GM03348 (cell line): Measurements from ENCODE around the gene SACS.
A peak's percentile ranks its signal among the peaks of the same experiment; 100 is the strongest.
"Not testable (repeated sequence)": the region's sequence is repeated elsewhere in the genome, so short reads cannot be mapped to it uniquely, and the experiment has no call there.

Source experiments
- DNase-seq: peaks from one replicate; pipeline ENCODE4 v3.0.0; 2012; ENCODE audit warnings: low spot score

SACS gene

DNA sequence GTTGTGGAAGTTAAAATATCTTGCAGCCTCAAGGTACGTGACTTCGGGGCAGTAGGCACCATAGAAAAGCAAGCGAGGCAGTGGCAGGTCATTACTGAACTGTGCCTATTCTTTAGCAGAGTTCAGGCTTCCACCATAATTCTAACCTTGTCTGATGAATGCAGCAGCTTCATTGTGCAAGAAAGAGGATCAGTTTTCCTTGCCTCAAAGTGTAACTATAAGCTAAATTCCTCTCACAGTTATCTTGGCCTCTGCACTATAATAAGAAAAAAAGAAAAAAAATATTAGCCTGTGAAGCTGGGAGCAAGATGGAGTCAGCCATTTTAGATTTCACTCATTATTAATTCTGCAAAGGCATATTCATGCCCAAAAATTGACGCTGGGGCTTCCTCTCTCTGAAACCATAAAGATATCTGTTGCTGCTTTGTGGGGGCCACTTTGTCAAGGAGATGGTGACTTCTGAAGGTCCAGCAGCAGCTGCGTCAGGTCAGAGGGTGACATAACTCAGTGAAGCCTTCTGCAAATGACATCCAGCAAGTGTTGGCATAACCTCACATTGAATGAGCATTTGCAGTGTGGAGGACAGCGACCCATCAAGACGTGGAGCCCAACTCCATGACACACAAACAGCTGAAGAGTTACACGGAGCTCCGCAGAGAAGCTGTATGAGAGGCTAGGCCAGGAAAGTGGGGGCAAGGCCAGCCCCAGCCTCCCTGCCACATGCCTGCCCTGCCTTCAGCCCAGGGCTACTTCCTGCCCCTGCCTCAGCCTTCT lies 23.1 kb upstream of the SACS start:
- DNase-seq, result no peak

DNA sequence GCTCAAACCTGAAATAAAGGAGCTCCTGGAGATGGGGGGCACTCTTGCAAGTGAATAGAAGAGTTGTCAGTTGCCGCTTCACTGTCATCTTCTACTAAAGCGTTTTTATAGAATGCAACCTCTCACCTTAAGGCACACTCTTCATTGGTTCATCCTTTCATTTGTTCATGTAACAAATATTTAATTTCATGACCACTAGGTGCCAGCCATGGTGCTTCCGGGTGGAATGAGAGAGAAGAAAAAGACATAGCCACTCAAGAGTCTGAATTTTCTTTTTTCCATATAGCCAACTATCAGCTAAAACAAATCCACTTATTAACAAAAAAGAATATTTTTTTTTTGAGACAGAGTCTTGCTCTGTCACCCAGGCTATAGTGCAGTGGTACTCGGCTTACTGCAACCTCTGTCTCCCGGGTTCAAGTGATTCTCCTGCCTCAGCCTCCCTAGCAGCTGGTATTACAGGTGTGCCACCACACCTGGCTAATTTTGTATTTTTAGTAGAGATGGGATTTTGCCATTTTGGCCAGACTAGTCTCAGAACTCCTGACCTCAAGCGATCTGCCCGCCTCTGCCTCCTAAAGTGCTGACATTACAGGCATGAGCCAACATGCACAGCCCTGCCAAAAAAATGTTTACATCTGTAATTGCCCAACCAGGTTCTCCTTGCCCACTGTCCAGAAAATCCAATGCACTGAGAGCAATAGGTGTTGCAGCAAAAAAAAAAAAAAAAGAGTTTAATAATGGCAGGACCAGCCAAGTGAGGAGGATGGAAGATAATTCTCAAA lies 22.1 kb upstream of the SACS start:
- no peak for DNase-seq

DNA sequence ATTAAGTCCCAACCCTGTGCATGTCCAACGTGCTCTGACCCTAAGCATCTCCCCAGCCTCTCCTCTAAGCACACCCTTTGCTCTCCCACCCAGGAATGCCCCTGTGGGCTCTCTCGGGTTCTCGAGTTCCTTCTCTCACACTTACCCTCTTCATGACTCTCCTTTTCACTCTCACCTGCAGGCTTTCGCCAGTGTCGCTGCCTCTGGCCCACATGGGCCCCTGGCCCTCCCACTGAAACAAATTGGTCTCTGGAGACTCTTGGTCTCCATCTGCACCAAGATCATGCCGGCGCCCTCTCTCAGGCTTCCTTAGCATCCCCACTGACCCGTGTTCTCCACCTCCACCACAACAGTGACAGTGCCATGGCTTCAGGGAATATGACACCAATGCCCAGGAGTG lies 19.6 kb upstream of the SACS start:
- DNase-seq, result no peak

DNA sequence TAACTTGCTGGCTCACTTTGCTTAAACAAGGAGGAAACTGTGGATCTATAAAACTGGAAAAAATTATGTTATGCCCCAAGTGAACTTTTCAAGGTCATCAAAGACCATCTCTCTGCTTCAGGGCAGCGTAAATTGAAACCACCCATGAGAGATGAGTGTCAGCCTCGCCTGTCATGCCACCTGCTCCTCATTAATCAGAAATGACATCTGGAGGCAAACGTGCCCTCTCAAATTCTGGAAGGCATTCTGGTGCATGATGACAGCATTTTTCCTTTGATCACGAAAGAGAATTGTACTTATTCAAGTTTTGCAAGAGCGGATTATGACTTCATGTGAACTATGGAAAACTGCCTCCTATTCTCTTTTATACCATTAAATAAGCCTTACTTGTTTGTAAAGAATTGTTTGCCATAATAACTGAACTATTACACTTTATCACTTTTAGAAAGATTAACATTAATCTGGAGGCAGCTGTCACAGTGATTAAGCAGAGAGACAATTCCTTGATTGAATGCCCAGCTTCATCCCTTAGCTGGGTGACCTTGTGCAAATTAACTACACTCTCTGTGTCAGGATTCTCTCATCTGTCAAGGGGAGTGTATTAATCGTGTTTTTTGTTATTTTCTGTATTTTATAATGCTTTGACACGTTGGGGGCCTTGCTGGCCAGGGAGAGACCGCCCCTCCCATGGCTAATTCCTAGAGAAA lies 17.0 kb upstream of the SACS start:
- DNase-seq, result no peak

DNA sequence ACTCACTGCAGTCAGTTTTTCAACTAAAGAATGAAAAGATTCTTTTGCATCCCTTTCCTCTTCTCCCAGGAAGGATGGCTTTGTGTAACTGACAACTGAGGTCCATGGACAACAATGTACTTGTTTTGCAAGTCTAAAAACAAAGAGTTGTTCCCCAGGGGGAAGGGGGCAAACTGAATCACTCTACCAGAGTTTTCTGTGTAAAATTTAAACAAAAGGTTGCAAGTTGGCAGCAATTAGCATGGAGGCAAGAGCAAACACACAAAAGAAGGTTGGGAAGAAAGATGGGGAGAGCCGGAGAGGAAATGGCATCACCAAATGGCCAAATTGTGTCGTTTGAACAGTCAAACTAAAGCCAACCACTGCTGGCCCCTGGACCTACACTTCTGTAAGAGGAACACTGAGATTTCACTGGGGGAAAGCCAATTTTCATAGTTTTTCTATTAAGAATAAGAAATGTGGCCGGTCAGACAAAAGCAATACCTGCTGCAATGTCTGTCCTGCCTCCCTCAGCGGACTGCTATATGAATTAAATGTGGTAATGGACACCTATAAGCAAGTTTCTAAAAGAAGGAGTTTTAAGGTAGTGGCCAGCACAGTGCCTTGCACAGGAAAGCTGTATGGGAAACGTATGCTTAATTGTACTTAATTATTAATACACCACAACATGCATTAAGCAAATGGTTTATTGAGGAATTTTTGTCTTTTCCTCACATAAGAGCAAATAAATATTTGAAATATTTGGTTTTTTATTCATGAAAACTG lies 16.1 kb upstream of the SACS start:
- no peak for DNase-seq

DNA sequence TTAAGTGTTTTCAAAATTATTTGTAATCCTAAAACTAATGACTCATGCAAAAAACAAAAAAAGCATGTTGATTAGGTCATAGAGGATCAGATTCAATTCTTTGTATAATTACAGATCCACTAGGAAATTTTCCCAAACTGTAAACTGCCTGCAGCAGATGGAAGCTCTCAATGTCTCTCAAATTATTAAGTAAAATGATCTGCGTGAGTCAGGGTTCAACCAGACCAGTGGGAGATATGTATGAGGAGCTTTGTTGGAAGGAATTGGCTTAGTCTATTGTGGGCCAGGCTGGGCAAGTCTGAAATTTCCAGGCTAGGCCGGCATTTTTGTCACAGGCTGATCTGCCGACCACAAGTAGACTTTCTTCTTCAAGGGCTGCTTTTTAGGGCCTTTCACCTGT lies 14.4 kb upstream of the SACS start:
- peak; percentile 54 for DNase-seq

DNA sequence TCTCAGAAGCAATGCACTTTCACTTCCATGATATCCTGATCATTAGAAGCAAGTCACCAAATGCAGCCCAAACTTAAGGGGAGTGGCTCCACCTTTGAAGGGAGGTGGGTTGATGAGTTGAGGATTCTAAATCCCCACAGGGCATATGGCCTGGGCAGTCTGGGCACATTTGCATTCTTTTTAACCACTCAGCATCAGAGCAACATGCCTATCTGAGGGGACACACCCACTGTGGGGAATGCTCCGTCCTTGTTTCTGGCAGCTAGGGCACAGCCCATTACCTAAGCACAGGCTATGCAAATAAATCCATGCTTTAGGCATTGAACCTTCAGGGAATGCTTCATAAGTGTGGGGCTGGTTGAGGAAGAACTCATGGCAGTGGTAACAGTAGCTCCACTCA lies 12.3 kb upstream of the SACS start:
- no peak for DNase-seq

DNA sequence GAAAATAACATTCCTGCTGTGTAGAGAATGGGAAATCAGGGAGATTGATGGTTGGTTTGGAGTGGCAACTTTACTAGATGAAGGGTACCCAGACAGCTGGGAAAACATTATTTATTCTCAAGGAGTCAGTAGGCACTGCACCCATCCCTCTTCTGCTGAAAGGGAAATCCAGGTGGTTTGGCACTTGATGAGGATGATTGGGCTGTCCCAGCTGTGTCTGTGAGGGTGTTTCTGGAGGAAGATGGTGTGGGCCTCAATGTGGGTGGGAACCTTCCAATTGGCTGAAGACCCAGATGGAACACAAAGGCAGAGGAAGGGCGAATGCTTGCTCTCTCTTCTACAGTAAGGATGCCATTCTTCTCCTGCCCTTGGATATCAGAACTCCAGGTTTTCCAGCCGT lies 10.4 kb upstream of the SACS start:
- DNase-seq, result no peak

DNA sequence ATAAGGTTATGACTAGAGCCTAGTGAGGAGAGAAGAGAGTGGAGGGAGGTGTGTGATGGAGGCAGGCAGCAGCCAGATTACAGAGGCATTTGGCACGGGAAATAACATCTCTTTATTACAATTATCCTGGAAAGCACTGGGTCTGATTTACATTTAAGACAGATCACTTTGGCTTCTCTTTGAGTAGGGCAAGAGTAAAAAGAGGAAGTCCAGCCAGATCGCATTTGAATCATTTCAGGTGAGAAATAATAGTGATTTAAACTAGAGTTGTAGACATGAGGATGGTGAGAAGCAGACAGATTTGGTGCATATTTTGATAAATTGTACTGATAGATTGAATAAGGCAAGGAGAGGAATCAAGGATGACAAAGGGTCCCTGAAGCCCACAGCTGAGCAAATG lies 9.6 kb upstream of the SACS start:
- no peak for DNase-seq

DNA sequence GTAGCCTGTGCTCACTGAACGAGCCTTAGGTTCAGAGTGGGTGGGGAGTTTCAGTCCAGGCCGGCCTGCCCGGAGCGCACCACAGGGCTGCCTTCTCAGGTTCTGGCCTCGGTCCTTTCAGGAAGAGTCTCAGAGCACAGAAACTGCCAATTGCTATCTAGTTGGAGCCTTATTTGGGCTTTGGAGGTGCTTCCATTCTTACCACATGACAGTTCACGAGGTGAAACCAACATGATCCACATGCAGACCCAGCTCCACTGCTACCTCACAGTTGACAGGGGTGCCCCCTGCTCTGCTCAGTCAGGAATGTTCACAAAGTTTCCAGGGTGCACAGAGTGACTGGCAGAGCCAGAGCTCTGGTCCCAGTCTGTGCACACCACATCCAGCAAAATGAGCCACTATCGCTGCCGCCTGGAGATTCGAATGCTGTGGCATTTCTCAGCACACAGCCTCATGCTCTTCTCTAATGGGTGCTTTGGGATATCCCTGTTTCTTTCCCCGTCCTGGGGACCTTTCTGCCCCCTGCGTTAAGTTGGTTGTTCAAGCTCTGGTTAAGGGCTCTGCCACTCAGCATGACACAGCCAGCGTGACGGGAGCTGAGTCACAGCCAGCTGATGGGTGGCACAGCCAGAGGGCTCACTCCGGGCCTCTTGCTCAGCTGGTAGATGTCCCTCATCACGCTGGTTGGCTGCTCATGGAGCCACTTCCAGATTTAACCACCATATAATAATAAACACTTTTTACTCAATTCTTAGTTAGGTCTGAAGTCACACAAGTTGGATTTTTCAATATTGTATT lies 7.5 kb upstream of the SACS start:
- DNase-seq, result no peak

DNA sequence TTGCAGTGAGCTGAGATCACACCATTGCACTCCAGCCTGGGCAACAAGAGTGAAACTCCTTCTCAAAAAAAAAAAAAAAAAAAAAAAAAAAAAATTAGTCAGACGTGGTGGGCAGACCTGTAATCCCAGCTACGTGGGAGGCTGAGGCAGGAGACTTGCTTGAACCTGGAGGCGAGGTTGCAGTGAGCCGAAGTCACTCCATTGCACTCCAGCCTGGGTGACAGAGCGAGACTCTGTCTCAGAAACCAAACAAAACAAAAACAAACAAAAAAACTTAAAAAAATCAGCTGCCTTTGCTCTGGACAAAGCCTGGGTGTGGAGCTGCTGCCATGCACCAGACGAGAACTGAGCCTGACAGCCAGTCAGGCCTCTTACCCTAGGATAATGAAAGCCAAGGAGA lies 6.8 kb upstream of the SACS start:
- not testable (repeated sequence) for DNase-seq

DNA sequence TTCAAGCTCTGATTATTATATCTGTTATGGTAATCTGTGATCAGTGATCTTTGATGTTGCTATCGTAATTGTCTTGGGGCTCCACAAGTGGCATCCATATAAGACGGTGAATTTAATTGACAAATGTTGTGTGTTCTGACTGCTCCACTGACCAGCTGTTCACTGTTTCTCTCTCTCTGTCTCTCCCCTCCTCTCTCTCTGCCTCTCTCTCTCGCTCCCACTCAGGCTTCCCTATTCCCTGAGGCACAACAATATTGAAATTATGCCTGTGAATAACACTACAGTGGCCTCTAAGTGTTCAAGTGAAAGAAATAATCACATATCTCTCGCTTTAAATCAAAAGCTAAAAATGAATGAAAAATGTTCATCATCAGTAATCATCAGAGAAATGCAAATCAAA lies 4.4 kb upstream of the SACS start:
- no peak for DNase-seq

DNA sequence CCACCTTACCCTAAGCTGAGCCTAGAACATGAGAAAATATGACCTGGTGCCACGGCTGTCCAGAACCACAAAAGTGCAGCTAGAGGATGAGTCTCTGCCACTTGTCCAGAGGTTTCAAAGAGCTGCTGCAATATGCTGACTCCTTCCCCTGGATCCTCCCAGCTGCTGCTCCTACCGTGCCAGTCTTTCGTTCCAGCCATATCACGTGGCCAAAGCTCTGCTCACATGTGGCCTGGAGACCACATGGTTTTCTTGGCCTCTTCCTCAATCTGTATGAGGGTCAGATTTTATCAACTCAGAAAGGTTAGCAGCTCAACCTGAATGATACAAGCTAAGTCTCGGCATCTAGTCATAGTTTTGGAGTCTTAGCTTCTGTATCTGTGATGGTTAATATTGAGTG lies 3.2 kb upstream of the SACS start:
- peak; percentile 24 for DNase-seq

DNA sequence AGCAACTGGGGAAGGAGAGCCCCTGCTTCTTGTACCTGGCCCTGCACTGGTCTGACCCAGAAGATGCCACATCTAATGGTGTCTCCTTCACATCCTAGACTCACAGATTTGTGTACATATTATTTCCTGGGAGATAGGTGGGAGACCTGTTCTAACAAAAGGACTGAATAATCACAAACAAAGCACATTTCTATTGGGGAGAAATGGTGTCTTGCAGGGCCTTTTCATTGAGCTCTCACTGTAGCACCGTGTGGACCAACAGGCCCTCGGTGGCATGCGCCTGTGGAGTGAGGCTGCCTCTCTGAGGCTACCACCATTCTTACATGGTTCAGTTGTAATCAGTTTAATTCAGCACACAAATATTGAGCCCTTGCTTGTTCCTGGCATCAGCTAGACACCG lies 989 bp upstream of the SACS start:
- no peak for DNase-seq

DNA sequence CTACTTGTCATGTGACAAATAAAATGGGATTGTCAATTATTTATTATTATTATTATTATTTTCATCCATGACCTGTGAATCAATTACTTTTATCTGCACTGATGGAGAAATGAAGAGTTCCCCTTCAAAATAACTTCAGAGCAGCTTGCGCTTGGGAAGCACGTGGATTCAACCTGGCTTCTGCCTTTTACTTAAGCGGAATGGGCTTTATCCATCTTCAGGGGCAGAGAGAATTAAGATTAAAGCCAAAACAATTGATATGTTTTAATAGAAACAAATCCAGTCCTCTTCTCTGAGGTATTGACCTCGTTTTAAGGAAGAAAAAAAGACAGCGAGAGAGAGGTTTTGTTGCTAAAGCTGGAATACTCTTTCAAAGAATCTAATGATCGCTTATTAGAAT lies 876 bp downstream of the SACS start:
- no peak for DNase-seq

DNA sequence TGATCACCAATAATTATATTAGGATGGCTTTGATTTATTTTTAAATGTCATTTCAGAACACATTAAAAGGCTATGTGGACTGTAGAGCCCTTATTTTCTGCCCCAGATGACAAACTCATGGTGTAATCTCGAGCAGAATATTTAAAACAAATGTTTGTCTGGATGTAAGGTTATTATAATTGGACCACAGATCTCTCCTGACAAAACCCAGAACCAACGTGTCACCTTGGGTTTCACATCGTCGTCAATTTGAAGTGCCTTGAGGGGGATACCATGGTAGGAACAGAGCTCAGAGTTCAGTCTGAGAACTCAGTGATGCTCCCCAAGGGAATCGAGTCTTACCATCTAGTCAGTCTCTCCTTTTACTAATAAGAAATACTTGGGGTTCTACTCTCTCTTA lies 2.8 kb downstream of the SACS start:
- no peak for DNase-seq

DNA sequence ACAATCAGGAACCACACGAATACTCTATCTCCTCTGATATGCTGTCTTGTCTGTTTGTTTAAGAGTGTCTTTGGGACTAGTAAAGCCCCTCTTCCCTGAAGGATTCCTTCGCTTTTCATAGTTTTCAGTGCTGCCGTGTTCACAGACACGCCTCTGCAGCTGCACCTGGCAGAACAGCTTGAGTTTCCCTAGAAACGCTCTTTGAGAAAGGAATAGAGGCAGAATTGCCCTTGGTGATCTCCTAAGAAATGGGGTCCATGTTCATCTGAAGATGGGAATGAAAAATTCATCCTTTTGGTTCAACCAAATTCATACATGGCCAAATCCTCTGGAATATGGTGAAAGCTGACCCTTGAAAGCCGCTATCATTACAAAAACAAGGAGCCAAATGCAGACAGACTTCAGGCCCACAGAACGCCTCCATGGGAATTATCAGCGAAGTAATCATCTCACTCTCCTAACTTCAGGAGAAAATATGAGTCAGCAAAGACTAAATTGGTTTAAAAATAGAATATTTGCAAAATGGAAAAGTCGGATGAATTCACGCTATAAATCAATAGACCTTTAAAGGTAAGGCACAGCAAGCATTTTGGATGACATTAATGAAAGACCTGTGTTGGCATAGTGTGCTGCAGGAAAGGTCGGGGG lies 5.5 kb downstream of the SACS start:
- DNase-seq, result no peak

DNA sequence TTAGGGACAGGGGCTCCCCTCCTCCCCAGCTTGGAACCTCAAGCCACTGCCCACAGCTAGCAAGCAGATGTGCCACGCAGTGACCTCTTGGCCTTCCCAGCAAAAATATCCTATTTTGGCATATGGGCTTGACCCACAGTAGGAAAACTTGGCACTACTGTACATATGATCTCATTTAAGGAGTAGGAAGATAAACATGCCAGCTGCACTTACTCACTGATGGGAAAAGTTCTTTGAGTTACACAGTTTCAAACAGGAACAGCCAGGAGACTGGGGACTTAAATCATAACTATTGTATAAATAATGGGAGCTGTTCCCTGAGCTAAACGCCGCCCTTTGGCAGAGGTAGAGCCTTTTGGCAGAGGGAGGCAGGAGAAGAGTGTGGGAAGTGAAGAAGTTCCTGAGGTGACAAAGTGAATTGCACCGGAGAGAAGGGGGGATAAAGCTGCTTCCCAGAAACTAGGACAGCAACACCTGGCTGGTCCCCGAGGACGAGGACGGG lies 6.1 kb downstream of the SACS start:
- DNase-seq, result peak; percentile 86

DNA sequence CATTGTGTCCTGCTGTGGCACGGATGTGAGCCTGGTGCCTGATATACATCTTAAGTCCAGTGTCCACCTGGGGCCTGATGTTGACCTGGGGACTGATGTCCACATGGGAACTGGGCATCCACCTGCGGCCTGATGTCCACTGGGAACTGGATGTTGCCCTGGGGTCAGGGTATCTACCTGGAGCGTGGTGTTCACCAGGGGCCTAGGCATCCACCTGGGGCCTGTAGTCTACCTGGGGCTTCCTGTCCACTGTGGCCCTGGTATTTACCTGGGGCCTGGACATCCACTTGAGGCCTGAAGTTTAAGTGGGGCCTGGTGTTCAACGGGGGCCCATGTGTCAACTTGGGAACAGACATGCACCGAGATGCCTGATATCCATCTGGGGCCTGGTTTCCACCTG lies 11.9 kb downstream of the SACS start:
- no peak for DNase-seq

DNA sequence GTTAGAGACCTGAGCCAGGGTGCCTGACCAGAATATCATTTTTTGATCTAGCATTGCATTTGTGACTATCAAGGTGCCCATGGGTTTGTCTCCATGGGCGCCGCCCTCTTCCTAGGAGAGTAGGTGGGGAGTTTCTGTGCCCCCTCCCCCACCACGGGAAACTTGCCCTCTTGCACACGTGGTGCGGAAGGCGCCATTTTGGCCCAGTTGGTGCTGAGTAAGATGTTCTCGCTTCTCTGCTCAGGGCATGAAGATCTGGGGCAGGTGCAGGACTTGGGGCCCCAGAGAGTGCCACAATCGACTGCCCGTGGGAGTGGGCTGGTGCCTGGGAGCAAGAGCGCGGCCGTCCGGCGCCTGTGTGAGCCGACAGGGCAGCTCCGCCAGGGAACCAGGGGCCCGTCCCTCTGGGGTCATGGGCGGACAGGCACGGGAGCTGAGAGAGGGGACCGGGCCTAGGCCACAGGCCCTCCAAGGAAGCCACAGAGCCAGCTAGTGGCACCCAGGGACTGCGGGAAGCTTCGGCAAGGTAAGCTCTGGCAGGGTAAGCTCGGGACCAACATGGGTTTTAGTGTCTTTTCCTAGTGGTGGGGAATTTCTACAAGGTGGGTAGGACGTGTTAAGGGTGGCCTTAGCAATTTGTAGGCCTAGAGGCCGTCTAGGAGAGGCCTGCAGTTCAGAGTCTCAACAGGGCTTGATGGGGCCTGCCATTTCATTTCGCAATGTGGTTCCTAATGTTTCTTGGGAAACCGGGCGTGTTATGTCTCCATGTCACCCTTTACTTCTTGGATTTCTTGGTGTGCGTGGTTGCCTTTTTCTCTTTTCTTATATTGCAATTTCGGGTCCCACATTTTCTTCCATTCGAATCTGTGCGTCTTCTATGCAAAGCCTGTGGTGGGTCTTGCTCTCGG lies 14.5 kb downstream of the SACS start:
- no peak for DNase-seq
